Measurements from ENCODE around the gene RIMBP3B. TPM values are rescaled to one million over a fixed set of nuclear protein-coding genes. Genes with fewer than 3 reads are reported as not detected.
"Not testable (repeated sequence)": the region's sequence is repeated elsewhere in the genome, so short reads cannot be mapped to it uniquely, and the experiment has no call there.

Gene RIMBP3B
- total RNA-seq, 2 donors from 2014 or later = not detected

DNA sequence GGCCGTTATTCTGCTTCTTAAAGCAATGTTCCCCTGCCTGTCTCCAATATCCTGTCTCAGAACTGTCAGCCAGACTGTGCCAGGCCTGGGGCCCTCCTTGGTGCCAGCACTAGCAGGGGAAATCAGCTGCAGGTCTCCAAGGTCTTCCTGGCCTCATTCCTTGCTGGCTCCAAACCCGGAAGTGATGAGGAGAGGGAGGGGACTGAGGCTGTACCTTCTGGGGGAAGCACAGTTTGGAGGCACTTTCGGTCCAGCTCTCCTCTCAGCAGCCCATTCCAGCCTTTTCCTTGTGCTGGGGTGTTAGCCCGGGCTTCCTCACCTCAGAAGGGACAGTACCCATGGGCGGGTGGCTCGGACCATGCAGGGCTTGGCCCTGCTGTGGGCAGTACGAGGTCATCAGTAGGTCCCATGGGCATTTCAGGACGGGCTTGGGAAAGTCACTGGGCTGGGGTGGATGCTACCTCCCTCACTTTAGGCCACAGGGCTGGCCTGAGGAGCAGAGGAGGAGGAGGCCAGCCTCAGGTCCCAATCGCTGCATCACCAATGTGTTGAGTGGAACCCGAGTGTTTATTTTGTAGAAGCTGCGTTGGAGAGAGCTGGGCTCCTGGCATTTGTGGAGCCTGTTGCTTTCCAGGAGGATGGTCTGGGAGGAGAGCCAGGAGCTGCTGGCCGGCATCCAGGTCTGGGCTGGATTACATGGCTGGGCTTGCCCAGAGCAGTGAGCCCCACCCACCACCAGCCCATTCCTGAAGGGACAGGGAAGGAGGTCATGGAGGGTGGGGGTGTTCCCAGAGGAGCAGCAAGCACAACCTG, 52.7 kb downstream of the RIMBP3B start:
- not testable (repeated sequence) for H3K4me3 Mint-ChIP-seq; ATAC-seq; H3K36me3 Mint-ChIP-seq (ENCODE audit: low read depth); H3K27ac Mint-ChIP-seq; H3K9me3 ChIP-seq (ENCODE audit: control insufficient read depth, low read length, poor library complexity, severe bottlenecking); H3K27me3 Mint-ChIP-seq; H3K4me1 Mint-ChIP-seq
- peak in 1 of 3 donors; percentile 2 for DNase-seq

DNA sequence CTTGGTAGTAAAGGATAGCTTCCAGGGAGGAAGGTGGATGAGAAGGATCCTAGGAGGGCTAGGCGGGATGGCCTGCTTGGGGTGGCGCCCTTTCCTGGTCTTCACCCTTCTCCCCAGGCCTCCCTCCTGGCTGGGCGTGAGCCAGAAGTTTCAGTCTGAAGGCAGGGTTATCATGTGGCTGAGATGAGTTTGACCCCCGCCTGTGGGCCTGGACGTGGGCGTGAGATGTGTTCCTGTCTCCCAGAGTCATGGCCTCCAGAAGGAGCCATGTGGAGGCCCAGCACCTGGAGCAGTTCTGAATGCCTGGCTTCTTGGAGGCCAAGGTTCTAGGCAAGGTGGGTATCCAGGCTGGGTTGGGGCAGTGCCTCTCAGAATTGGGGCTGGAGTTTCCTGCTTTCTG, 54.5 kb downstream of the RIMBP3B start:
- not testable (repeated sequence) for ATAC-seq; H3K9me3 ChIP-seq (ENCODE audit: control insufficient read depth, low read length, poor library complexity, severe bottlenecking); H3K27ac Mint-ChIP-seq; H3K36me3 Mint-ChIP-seq (ENCODE audit: low read depth); H3K4me3 Mint-ChIP-seq; H3K27me3 Mint-ChIP-seq; DNase-seq; H3K4me1 Mint-ChIP-seq

Other genes starting within 250 kb of the RIMBP3B start
- 10 to 100 TPM; 11.5 to 11.9 TPM for gene HIC2, start 33.6 kb downstream of the RIMBP3B start, total RNA-seq
- gene TMEM191C, start 83.6 kb downstream of the RIMBP3B start, total RNA-seq = 1 to 10 TPM; 2.0 to 3.4 TPM
- 1 to 10 TPM in 1 of 2 donors, under 1 TPM in 1; 0.34 to 1.2 TPM for gene RIMBP3C, start 167.7 kb downstream of the RIMBP3B start, total RNA-seq
- 10 to 100 TPM; 25.7 to 30.4 TPM for gene UBE2L3, start 184.0 kb downstream of the RIMBP3B start, total RNA-seq
- 10 to 100 TPM; 28.3 to 31.0 TPM for gene YDJC, start 246.3 kb downstream of the RIMBP3B start, total RNA-seq
- under 1 TPM in 1 of 2 donors, not detected in 1; 0.13 TPM for gene CCDC116, start 249.0 kb downstream of the RIMBP3B start, total RNA-seq

Measured in T-helper 17 cell (primary cell).